GM18505 (cell line): Measurements from ENCODE around the gene IKZF1.

Experiments
- ATAC-seq: cut with Tn5 transposase; IDR thresholded peaks from one replicate; pipeline ENCODE4 v1.9.1; 2021; ENCODE audit not compliant: unreplicated experiment
- POLR2A ChIP-seq: IDR thresholded peaks from 4 replicates; pipeline ENCODE4 v1.6.1; 2011; ENCODE audit warnings: borderline replicate concordance; ENCODE audit not compliant: insufficient read depth, insufficient read length; ENCODE audit errors: extremely low read depth

Gene IKZF1

DNA sequence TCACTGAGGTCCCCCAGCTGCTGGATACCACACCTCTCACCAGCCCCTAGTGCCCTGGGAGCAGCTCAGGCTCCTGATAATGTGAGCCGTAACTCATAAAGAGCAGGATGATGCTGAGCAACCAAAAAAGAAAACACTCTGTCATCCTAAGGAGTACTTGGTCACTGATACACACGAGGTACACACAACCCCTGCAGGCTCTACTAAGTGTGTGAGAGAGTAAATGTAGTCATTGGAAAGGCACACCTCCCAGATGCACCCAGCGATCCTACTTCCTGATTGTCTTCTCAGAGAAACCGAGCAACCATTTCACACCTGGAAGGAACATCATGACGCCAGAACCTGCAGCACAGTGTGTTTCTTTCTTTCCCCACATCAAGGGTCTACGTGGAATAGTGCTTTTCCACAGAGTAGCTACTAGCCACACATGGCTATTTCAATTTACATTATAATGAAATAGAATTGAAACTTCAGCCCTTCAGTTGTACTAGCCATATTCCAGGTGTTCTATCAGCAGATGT is 111.4 kb downstream of the IKZF1 start:
- TF ChIP-seq POLR2A: no peak
- no peak for ATAC-seq

DNA sequence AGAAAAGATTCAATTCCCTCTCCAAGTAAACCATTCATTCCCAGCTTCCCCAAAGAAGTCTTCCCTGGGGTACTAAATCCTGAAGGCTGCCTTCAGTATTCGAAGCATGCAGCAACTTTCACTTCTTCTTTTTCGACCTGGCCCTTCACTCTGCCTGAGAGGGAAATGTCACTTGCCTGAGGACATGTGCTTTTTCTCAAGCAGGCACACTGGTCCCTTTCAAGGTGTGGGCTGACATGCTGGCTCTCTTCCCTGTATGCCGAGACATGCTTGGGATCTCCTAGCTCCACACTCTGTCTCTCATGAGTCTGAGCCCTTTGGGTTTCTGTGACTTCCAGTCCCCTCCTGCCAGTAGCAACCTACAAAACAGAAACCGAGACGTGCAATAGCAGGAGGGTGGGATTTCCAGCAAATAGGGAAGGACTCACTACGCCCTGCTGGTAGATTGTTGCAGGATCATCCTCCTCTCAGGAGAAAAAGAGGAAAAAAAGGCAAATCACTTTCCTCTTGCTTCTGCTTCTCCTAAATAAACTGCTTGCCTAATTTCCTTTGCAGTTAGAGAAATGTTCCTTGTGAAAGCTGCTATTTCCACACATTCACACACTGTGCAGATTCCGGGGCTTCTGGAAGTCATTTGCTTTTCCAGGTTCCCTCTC is 112.1 kb downstream of the IKZF1 start:
- no peak for TF ChIP-seq POLR2A
- peak; percentile 77 for ATAC-seq

DNA sequence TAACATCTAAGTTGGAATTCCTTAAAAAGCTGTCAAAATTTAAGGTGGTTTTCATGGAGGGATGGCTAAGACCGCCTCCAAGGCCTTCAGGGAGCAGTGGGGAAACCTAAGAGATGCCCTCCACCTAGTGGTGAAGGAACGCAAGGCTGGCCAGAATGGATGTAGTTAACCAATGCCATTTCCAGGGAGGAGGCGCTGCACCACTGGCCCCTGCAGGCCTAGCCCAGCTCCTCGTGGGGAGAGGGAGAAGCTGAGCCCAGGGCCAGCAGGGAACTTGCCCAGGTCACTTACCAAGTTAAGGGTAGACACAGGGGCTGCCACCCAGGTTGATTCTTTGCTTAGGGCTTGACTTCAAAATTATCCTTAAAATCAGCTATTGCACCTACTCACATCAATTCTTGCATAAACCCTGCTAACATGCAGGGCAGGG is 113.6 kb downstream of the IKZF1 start:
- no peak for TF ChIP-seq POLR2A
- ATAC-seq: peak; percentile 77

DNA sequence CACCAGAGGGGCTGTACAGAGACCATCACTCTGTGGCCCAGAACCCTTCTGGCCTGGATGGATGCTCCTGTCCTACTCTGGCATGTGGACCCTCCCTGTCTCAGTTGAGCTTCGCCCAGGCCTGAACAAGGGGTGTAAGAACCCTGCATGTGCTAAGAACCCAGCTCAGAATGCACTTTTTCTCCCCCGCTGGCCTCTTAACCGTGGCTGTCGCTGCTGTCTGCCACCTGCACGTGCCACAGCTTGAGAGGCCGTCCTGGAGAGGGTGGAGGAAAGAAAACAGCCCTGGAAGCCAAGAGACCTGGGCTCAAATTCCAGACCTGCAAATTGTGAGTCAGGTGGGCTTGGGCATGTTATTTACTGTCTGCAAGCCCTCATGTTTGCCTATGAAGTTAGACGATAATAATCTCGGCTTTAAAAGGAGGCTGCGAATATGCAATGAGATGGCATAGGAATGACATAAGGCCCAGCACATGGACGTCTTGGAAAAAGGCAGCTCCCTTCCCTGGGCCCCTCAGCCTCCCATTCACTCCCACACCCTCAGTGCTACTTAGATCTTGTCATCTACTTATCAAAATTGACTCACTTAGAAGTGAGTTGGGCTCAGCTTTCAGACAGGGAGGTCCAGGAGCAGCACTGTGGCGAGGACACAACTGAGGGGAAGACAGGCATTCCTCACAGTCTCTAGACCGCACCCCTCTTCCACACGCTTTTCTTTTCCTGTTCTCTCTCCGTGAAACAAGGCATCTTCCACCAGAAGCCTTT is 114.2 kb downstream of the IKZF1 start:
- ATAC-seq: no peak
- TF ChIP-seq POLR2A: no peak

DNA sequence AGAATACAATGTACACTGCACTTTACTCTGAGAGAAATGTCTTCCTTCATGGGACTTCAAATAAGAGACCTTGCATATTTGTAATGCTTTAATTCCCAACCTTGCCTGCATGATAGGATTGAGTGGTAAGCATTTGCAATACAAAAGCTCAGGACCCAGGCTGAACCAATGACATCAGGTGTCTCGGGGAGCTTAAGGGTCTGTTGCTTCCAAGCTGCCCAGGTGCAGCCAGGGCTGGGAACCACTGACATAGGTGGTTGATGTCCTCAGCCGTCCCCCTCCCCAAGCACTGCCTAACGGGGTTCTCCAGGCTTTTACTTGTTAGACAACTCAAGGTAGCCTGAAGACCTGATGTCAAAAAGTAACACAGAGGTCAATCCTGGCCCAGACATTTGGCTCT is 116.5 kb downstream of the IKZF1 start:
- no peak for ATAC-seq
- TF ChIP-seq POLR2A: no peak

DNA sequence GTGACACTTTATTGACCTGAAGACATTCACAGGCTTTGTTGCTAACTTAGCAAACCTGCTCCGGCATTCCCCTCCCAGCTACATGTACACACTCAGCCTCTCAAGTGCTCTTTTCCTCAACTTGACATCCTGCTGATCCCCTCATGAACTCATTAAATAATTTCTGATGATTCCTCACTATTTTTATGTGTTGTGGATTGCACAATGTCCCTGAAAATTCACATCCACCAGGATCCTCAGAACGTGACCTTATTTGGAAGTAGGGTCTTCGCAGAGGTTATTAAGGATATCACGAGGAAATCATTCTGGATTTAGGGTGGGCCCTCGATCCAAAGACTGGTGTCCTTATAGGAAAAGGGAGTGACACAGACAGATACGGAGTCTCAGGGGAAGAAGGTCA is 118.3 kb downstream of the IKZF1 start:
- no peak for TF ChIP-seq POLR2A
- no peak for ATAC-seq

DNA sequence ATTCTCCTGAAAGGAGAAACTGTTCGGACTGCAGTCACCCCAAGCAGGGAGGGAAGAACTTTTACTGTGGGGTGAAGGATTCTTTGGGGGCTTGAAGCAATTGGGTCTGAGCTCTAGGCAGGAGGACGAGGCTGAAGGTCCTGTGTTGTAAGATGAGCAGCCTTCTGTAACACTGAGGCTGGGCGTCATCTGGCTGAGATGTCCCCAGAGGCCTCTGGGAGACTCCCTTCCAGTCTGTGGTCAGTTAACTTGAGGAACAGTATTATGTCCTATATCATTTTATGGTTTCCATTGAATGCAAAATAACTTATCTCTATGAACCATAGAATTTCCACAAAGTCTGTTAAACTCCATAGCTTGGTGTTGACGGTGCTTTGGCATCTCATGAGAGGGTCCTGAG is 119.3 kb downstream of the IKZF1 start:
- ATAC-seq: no peak
- no peak for TF ChIP-seq POLR2A

DNA sequence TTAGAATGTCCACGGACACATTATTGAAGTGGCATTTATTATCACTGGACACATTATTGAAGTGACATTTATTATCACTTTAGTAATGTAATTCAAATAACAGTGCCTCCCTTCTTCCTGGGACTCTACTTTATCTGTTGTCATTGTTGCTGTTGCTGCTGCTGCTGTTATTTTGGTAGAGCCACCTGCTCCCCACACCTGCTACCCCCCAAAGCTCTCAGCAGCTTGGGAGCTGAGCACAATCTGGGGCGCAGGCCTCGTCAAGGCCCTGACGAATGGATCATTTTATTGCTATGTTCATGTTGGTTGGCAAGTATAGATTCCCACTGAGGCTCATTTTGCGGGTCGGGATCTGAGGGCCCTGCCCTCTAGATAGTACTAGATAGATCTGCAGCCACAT is 120.8 kb downstream of the IKZF1 start:
- ATAC-seq: no peak

DNA sequence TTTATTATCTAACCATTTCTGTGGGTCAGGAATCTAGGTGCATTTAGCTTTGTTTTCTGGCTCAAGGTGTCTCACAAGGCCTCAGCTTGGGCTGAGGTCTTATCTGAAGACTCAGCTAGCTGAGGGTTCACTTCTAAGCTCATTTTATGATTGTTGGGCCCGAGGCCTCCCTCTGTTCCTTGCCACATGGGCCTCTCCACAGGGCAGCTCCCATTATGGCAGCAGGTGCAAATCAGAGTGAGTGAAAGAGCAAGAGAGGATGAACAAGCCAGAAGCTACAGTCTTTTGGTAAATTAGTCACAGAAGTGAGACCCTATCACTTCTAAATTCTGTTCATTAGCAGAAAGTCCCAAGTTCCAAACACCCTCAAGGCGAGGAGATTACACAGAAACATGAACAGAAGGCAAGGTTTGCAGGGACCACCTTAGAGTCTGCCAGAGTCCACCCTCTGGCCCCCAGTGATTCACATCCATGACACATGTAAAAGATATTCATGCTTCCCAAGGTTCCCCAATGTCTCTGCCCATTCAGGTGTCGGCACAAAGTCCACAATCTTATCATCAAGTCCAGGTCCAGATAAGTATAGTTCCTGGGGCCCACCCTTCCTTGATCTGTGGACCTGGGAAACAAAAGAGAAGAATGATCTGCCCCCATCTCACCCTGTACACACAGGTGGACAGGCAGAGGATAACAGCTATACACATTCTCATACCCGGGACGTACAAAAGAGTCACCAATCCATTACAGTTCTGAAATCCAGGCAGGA is 121.9 kb downstream of the IKZF1 start:
- TF ChIP-seq POLR2A: no peak
- ATAC-seq: no peak

More for the DNA sequence above, 120.8 kb downstream of the IKZF1 start:
- no peak for TF ChIP-seq POLR2A

DNA sequence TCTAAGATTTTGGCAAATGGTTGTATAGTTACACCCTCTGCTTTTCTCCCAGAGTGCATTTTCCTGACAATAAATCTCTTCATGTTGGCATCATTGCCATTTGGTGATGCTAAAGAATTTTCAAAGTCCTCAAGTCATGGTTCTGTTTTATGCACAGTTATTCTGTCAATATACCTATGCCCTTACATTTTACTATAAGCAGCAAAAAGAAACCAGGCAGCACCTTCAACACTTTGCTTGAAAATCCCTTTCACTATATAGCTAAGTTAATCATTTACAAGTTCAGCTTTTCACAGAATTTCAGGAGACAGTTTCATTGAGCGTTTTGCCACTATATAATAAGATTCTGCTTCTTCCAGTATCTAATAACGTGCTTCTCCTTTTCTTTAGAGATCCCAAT is 123.0 kb downstream of the IKZF1 start:
- TF ChIP-seq POLR2A: no peak
- no peak for ATAC-seq

DNA sequence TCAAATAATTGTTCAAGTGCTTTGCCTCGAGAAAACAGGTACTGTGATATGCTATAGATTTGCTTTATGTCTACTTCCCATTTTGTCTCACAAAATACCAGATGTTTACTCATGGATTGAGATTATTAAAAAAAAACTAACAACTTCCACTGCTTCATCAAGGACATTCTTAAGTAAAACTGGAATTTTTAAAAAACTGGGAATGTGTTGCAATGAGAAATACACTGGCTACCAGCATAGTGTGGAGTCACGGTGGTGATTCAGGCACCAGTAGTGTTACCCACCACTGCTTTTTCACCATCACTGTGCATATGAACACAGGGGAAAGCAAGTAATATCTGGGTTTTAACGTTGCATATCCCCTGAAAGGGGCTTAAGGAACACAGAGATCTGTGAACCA is 124.4 kb downstream of the IKZF1 start:
- no peak for TF ChIP-seq POLR2A
- ATAC-seq: no peak

DNA sequence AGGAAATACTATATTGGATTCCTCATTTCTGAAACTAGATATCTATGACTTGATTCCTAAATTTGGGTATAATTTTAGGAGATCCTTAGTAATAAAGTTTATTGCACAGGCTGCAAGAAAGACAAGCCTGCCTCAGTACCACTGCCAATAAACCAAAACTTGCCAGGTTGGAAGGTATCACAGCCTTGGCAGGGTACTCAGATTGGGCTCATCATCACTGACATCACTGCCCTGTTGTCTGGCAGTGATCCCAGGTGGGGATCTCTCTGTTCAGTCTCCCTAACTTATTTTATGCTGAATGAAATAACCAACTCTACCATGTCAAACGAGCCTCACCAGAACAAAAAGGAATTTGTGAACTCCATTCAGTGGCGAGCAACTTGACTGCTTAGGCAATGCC is 126.8 kb downstream of the IKZF1 start:
- ATAC-seq: no peak
- no peak for TF ChIP-seq POLR2A

DNA sequence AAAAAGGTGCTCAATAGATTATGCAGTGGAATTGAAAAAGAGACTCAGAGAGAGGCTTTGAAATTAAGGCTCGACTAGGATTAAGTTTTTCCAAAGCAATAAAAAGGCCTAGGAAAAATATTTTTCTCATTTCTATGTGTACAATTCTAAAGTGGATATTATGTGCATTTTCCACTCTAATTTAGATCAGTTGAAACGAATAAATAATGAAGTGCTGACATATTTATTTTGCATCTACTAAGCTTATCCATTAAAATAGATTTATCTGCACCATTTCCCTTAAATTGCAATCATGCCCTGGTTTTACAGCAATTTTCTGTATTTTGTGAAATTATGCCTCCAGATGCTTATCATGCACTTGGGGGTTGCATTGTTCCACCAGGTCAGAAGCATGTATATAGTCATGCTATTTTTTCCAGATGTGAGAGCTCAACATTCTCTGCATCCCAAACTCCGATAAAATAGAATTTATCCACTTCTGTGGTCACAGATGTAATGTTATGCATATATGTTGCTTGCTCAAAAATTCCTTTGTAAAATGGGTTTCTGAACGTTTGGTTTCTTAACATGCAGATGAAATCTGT is 127.3 kb downstream of the IKZF1 start:
- no peak for ATAC-seq
- no peak for TF ChIP-seq POLR2A
